ENCODE results near the gene MEST.
"Not testable (repeated sequence)": the region's sequence is repeated elsewhere in the genome, so short reads cannot be mapped to it uniquely, and the experiment has no call there.

MEST gene

DNA sequence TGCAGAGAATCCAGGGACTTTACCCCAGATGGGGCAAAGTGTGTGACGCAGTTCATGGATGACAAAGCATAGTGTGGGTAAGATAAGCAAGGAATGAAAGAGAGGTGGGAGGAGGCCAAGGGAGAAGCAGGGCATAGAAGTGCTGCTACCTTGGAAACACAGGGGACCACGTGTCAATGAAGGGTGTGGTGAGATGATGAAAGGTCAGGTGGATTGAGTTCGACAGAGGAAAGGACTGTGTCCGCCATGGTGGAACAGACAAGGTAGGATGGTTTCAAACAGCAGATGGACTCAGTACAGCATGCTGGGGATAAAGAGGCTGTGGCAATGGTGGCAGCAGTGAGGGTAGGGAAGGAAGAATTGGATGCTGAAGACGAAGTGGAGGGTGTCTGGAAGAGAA, 32.7 kb downstream of the MEST start:
- DNase-seq = no peak

DNA sequence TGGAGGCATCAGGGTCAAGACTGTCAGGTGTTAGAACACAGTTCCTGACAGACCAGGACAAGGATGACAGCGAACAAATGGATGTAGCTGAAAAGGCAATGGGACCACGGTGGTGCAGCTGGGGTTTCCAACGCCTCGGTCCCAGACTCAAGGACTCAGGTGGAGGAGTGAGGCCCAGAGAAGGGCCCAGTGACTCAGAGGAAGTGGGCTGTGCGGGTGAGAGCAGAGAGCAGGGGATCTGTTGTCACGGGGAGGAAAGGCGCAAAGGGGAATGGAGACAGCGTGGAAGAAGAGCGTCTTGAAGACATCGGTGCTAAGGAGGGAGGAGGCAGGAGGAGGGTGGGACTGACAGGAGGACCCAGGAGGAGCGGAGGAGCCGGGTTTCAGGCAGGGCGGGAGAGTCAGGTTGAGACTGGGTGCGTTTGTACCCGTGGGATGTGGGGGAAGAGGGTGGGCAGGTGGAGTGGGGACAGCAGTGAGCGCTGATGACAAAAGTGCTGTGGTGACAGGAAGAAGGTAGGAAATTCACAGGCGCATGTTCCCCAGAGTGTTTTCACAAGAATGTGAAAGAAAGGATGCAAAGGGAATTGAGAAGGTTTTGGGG, 36.0 kb downstream of the MEST start:
- DNase-seq = not testable (repeated sequence)

GRCh38 chr7:130529417-130529816, 37.5 kb downstream of the MEST start:
- DNase-seq = no peak

- DNase-seq = peak in 1 of 3 donors; percentile 3
Observed at GRCh38 chr7:130537894-130538293, 46.0 kb downstream of the MEST start.

DNA sequence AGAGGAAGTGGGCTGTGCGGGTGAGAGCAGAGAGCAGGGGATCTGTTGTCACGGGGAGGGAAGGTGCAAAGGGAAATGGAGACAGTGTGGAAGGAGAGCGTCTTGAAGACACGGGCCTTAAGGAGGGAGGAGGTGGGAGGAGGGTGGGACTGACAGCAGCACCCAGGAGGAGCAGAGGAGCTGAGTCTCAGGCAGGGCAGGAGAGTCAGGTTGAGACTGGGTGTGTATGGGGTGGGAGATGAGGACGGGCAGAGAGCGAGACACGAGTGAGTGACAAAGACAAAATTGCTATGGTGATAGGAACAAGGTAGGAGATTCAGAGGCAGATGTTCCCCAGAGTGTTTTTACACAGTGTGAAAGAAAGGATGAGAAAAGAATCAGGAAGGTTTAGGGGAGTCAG, 49.4 kb downstream of the MEST start:
- not testable (repeated sequence) for DNase-seq

DNA sequence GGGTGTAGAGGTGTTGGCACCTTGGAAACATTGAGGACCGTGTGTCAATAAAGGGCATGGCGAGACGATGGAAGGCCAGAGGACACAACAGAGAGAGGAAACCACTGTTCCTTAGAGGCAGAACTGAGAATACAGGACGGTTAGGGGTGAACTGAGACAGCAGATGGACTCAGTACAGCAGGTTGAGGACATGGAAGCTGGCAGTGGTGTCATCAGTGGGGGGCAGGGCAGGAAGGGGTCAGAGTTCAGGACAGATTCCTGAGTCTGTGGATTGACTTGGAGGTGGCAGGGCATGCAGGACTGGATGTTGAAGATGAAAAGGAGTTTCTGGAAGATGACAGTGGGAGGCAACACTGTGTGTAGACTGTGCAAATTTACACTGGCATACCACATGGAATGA, 50.4 kb downstream of the MEST start:
- not testable (repeated sequence) for DNase-seq

- DNase-seq = no peak
Observed at GRCh38 chr7:130543487-130544010, 51.7 kb downstream of the MEST start.

- no peak for DNase-seq
Observed at GRCh38 chr7:130544356-130544755, 52.5 kb downstream of the MEST start.

GRCh38 chr7:130553398-130554029, 61.6 kb downstream of the MEST start:
- DNase-seq = no peak

DNA sequence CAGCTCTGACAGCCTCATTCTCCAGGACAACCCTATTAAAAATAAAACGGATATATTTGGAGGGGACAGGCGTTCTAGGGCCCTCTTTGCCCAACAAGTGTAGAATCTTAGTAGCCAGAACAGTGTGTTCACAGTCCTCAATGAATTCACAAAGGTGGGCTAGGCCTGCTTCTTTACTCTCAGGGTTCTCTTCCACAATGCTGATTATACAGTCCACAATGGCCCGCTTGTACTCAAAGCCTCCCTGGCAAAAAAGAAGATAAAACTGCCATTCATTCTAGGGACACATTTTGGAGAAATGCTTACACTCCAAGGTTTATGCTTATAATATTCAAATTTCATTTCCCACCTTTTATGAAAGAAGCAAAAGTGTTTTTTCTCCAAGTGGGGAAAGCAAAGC, 62.6 kb downstream of the MEST start:
- DNase-seq = no peak

Data from suppressor macrophage treated with lipopolysaccharide for 1 hour (primary cell).